Measurements from ENCODE around the gene SIGLEC14.

DNA sequence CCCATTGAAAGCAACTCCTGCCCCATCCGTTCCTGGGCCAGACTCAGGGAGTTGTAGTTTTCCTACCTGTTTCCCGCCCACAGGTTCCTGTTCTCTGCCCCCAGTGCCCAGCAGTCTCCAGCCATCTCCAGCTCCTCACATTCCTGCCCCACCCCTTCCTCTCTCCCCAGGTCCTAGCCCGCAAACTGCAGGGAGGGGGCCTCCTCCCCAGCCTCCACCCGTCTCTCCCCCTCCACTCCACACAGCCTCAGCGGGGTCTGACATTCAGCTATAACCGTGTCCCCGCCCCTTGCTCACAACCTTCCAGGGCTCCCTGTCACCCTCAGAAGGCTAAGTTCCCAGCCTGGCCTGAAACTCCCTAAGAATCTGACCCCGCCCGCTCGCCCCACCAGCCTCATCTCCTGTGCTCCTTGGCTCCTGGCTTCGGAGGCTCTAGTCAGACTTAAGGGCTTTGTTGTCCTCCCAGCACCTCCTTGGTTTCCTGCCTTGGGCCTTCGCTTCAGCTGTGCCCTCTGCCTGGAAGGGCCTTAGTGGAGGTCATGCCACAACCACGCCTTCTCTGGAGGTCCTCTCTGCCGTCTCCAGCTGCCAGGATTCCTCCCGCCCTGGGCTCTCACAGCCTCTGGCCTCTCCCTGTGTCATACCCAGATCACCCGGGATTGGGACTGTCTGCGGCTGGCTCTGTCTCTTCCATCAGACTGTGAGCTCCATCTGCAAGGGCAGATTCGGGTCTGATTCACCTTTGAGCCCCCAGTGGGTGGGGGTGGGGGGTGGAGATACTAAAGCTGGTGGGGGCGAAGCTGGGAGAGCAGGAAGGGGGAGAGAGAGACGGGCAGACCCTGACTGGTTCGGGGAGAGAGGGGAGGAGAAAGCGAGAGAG lies 41.4 kb upstream of the SIGLEC14 start:
- TF ChIP-seq EZH2 (IDR thresholded peaks at IDR 0.05) (no peak), POLR2AphosphoS5 (IDR thresholded peaks at IDR 0.05; ENCODE audit: borderline replicate concordance, low read depth, low read length) (no peak)

Measured in SK-N-MC (cell line).